ENCODE data around the gene CAMK4. TPM values are rescaled to one million over a fixed set of nuclear protein-coding genes. Genes with fewer than 3 reads are reported as not detected.

Gene CAMK4
- total and polyA plus RNA-seq, 9 of the 15 experiments (the other 6 are each of a cell fraction or from before 2014, with no cell fraction given), result 0.35 TPM; not detected in 8

GRCh38 chr5:111284825-111285224, 60.6 kb downstream of the CAMK4 start (continued):
- TF ChIP-seq ZNF217 (CRISPR knock-in tag; IDR thresholded peaks at IDR 0.05) (no peak), POLR2G (IDR thresholded peaks at IDR 0.05; ENCODE audit: low read depth, low read length) (no peak), COPS2 (conservative IDR thresholded peaks at IDR 0.05) (no peak), ZNF444 (CRISPR knock-in tag; IDR thresholded peaks at IDR 0.05) (no peak), ZNF316 (IDR thresholded peaks at IDR 0.05) (no peak), IRF9 (tag; IDR thresholded peaks at IDR 0.05) (no peak), SMARCE1 (IDR thresholded peaks at IDR 0.05) (no peak)

GRCh38 chr5:111294551-111294950, 70.4 kb downstream of the CAMK4 start:
- ChIA-PET CTCF (ENCODE audit: low intra/inter-chr PET ratio) (interaction anchor here (0.7 kb wide), 1 partner anchor 34 kb away, joined by 4 read pairs; no protein-coding TSS in a partner anchor), POLR2A (no interaction called here)
- H3K4me2 ChIP-seq (ENCODE audit: insufficient read depth, low read length), result no peak overlapping the region
- no peak for TF ChIP-seq CEBPB (tag; IDR thresholded peaks at IDR 0.05)
- no peak for TF ChIP-seq ZBED1 (IDR thresholded peaks at IDR 0.05)
- TF ChIP-seq ARID3B (CRISPR knock-in tag; IDR thresholded peaks at IDR 0.05; ENCODE audit: borderline replicate concordance), result no peak
- H4K20me1 ChIP-seq (replicated peaks; ENCODE audit: control insufficient read depth, insufficient read depth, low read length), result no peaks in the 10 kb centered on the region
- no peaks in the 10 kb centered on the region for H3K9me1 ChIP-seq (ENCODE audit: control insufficient read depth, insufficient read depth, low read length)
- DNase-seq (ENCODE audit: extremely low read depth in 1 of 4, low spot score in 3 of 4), result no peak
- in situ Hi-C loops (cut with MboI) (no loop called here), intact Hi-C loops (cut with micrococcal nuclease) (no loop called here)
- FAIRE-seq, result no peak
- no TSS peak for BruUV-seq (replicated peaks)
- no peak overlapping the region for H2AFZ ChIP-seq (ENCODE audit: low read depth, low read length)
- no peaks in the 10 kb centered on the region for H3K36me3 ChIP-seq (ENCODE audit: control insufficient read depth, insufficient read depth, low read length)
- H3K9me3 ChIP-seq (replicated peaks; ENCODE audit: control insufficient read depth, insufficient read depth, low read depth, low read length), result no peaks in the 10 kb centered on the region; the same call in 1 of the 2 replicates
- ATAC-seq, result no peak
- no peak overlapping the region for H3K9ac ChIP-seq (ENCODE audit: insufficient read depth in 1 of 2, low read depth in 2 of 2, low read length in 2 of 2)
- no peak overlapping the region for H3K4me3 ChIP-seq
- no peaks in the 10 kb centered on the region for H3K79me2 ChIP-seq (ENCODE audit: control insufficient read depth, insufficient read depth, low read length)
- H3K4me1 ChIP-seq (replicated peaks in 1 of 2; ENCODE audit: control insufficient read depth in 2 of 2, insufficient read depth in 2 of 2, low read length in 2 of 2), result no peaks in the 10 kb centered on the region
- H3K27ac ChIP-seq (ENCODE audit: extremely low read depth, low read depth, low read length), result no peak overlapping the region
- no peaks in the 10 kb centered on the region for H3K27me3 ChIP-seq (ENCODE audit: control insufficient read depth in 2 of 2, insufficient read depth in 2 of 2, low read length in 2 of 2)
